K562 (cell line): ENCODE measurements around the gene C20orf96. TPM values are rescaled to one million over a fixed set of nuclear protein-coding genes. Genes with fewer than 3 reads are reported as not detected.

Experiments
- ATAC-seq: fragments of 200-7000 bp; cut with Tn5 transposase; 3 replicates; pipeline ENCODE4 v1.9.1; 2020; ENCODE audit warnings: moderate library complexity
- BruUV-seq: library from RNA; stranded (reverse); fragments of 400-500 nt; replicated peaks from 2 replicates; lab custom pipeline; 2021; lab: Mats Ljungman, UMichigan
- CTCF ChIA-PET: fragments of 300-600 bp; formaldehyde crosslinking; extraction: SDS; loops from one replicate; lab custom pipeline; 2021; ENCODE audit warnings: low intra/inter-chr PET ratio; lab: Yijun Ruan, JAX
- POLR2A ChIA-PET: fragments of 300-600, 350-650 bp; sonication (Branson Sonifier 250); formaldehyde crosslinking; extraction: SDS; loops from one replicate; lab custom pipeline; 2021; ENCODE audit warnings: antibody characterized with exemption, inconsistent platforms; lab: Yijun Ruan, JAX
- DNase-seq, 4 experiments: peaks; one replicate each; pipeline versions ENCODE4 v3.0.0 to v3.0.0-alpha.2; 2011 to 2018; ENCODE audit warnings: low spot score in 3 of 4, mixed read lengths in 3 of 4; ENCODE audit errors: extremely low read depth in 1 of 4
- FAIRE-seq: peaks from 2 replicates; lab custom pipeline; 2011; peaks lifted over from hg19 to GRCh38; lab: Jason Lieb, UNC
- H2AFZ ChIP-seq: 2 replicates; pipeline ENCODE4 v1.6.0; 2011; ENCODE audit warnings: low read depth, low read length, control low read depth, inconsistent platforms
- H3K27ac ChIP-seq: fragments of 200-600 bp; 3 replicates; pipeline ENCODE4 v1.8.0; 2011; ENCODE audit warnings: low read depth, mild to moderate bottlenecking, control low read depth, inconsistent platforms, low read length, moderate library complexity, mixed read lengths; ENCODE audit errors: extremely low read depth
- H3K27me3 ChIP-seq, 2 experiments: fragments of 300-600 bp in 1 of 2; 2 replicates in 1 of 2; 3 replicates in 1 of 2; pipeline versions ENCODE4 v1.6.0 to v1.8.0; 2011; ENCODE audit warnings: inconsistent platforms in 2 of 2, low read length in 2 of 2, mild to moderate bottlenecking in 1 of 2, mixed read lengths in 1 of 2, moderate library complexity in 1 of 2; ENCODE audit not compliant: control insufficient read depth in 2 of 2, insufficient read depth in 2 of 2
- H3K36me3 ChIP-seq: fragments of 300-600 bp; 3 replicates; pipeline ENCODE4 v1.8.0; 2011; ENCODE audit warnings: mild to moderate bottlenecking, low read length, inconsistent platforms; ENCODE audit not compliant: control insufficient read depth, insufficient read depth
- H3K4me1 ChIP-seq, 2 experiments: fragments of 200-600 bp in 1 of 2; replicated peaks in 1 of 2; 2 replicates in 1 of 2; 3 replicates in 1 of 2; pipeline versions ENCODE4 v1.5.1 to v1.8.0; 2011; ENCODE audit warnings: inconsistent platforms in 2 of 2, low read length in 2 of 2, mild to moderate bottlenecking in 1 of 2, mixed read lengths in 1 of 2, moderate library complexity in 1 of 2; ENCODE audit not compliant: control insufficient read depth in 2 of 2, insufficient read depth in 2 of 2
- H3K4me2 ChIP-seq: 2 replicates; pipeline ENCODE4 v1.6.1; 2011; ENCODE audit warnings: low read length, control low read depth, inconsistent platforms, mixed read lengths; ENCODE audit not compliant: insufficient read depth
- H3K4me3 ChIP-seq: fragments of 200-600 bp; sonication (generic), shearing (Covaris generic); 2 replicates; pipeline ENCODE4 v1.5.1; 2016; ENCODE audit warnings: control low read depth, inconsistent platforms
- H3K79me2 ChIP-seq: fragments of 200-600 bp; 3 replicates; pipeline ENCODE4 v1.8.0; 2011; ENCODE audit warnings: low read length, inconsistent platforms; ENCODE audit not compliant: control insufficient read depth, insufficient read depth
- H3K9ac ChIP-seq, 2 experiments: 2 replicates each; pipeline versions ENCODE4 v1.6.0 to v1.6.1; 2011; ENCODE audit warnings: low read depth in 2 of 2, low read length in 2 of 2, control low read depth in 1 of 2, inconsistent platforms in 1 of 2, mild to moderate bottlenecking in 1 of 2, mixed read lengths in 1 of 2; ENCODE audit not compliant: insufficient read depth in 1 of 2
- H3K9me1 ChIP-seq: one replicate; pipeline ENCODE4 v1.6.0; 2011; ENCODE audit warnings: inconsistent platforms, mild to moderate bottlenecking, low read length, moderate library complexity; ENCODE audit not compliant: control insufficient read depth, insufficient read depth
- H3K9me3 ChIP-seq: replicated peaks from 2 replicates; pipeline ENCODE4 v1.5.1; 2011; ENCODE audit warnings: low read depth, low read length, inconsistent platforms; ENCODE audit not compliant: control insufficient read depth, insufficient read depth
- H4K20me1 ChIP-seq: replicated peaks from 2 replicates; pipeline ENCODE4 v1.6.1; 2011; ENCODE audit warnings: low read length, inconsistent platforms, mixed read lengths; ENCODE audit not compliant: control insufficient read depth, insufficient read depth
- HOMEZ ChIP-seq: fragments of 250-450 bp; sonication (Bioruptor Pico); IDR thresholded peaks from 2 replicates; pipeline ENCODE4 v1.4.0; 2020; ENCODE audit warnings: mild to moderate bottlenecking, moderate library complexity
- MEIS2 ChIP-seq: fragments of 450-650 bp; IDR thresholded peaks from 2 replicates; pipeline ENCODE4 v1.6.1; 2014; ENCODE audit warnings: mild to moderate bottlenecking; ENCODE audit not compliant: partially characterized antibody
- PBX2 ChIP-seq, 2 experiments: IDR thresholded peaks in 1 of 2; conservative IDR thresholded peaks in 1 of 2; 2 replicates each; pipeline ENCODE4 v1.6.1; 2016; ENCODE audit warnings: low read depth in 2 of 2, mild to moderate bottlenecking in 1 of 2, missing compliant biosample characterization in 1 of 2, missing genetic modification characterization in 1 of 2, moderate library complexity in 1 of 2
- PKNOX1 ChIP-seq: fragments of 450-650 bp; IDR thresholded peaks from 2 replicates; pipeline ENCODE4 v1.6.1; 2016
- ZNF75A ChIP-seq: fragments of 450-650 bp; formaldehyde crosslinking; IDR thresholded peaks from 2 replicates; pipeline ENCODE4 v1.4.0; 2020; ENCODE audit warnings: mild to moderate bottlenecking
- WGBS: fragments of 100-300 bp; shearing (Covaris generic); methylation state at CpG from one replicate; pipeline ENCODE4 v1.1.6; 2016; ENCODE audit warnings: low coverage, mixed read lengths; ENCODE audit not compliant: insufficient coverage; ENCODE audit errors: missing lambda C conversion rate; 5-methylcytosine and 5-hydroxymethylcytosine counted together
- in situ Hi-C: fragments of 300-500 bp; cut with MboI; formaldehyde crosslinking; loops from 4 replicates; pipeline ENCODE4 v1.15.0; 2018; ENCODE audit warnings: inconsistent platforms, mixed read lengths
- intact Hi-C: fragments of 100-400 bp; cut with micrococcal nuclease; formaldehyde crosslinking; loops from 2 replicates; pipeline ENCODE4 v1.14.2; 2022
- polyA plus RNA-seq, 8 experiments: library from polyadenylated mRNA; depleted of rRNA in 4 of 8; stranded (reverse) in 5 of 8; unstranded in 3 of 8; fragments of >200 nt; fragmentation: Nextera tagmentation in 2 of 8; fragmentation: Illumina TruSeq in 1 of 8; extraction: Ambion mirVana in 2 of 8; extraction: Trizol in 1 of 8; gene quantifications; 2 replicates each; pipeline versions ENCODE4 v1.2.1 to v1.2.3, GENCODE V29; 2011 to 2014; ENCODE audit warnings: inconsistent platforms in 1 of 8, missing spikeins in 1 of 8
- total RNA-seq, 7 experiments: library from RNA; depleted of rRNA in 6 of 7; stranded (reverse); fragments of >200 nt in 6 of 7; fragmentation: Illumina TruSeq in 2 of 7; extraction: Trizol in 2 of 7; gene quantifications; 2 replicates each; pipeline versions ENCODE4 v1.2.1 to v1.2.3, GENCODE V29; 2011 to 2021; ENCODE audit warnings: low replicate concordance in 1 of 7

Gene C20orf96
- total and polyA plus RNA-seq, 9 of the 15 experiments (the other 6 are each of a cell fraction or from before 2014, with no cell fraction given) = 1.7 to 11.7 (median 4.2) TPM

GRCh38 chr20:257419-257818, 33.1 kb downstream of the C20orf96 start, which contains the start of gene DEFB132:
TSS of gene DEFB132 (plus strand) at chr20:257724. CDS start at chr20:257779, 55 bp downstream.
- 17% methylated on average over 5 of the region's 7 CpGs for WGBS
- BruUV-seq = no TSS peak
- H3K79me2 ChIP-seq = no peaks in the 10 kb centered on the region
- H3K36me3 ChIP-seq = no peaks in the 10 kb centered on the region
- FAIRE-seq (no peak), DNase-seq (no peak), ATAC-seq (peak; percentile 27)
- H3K4me2 ChIP-seq = no peak within 1 kb of the TSS
- CTCF ChIA-PET = no interaction called here
- H3K9me1 ChIP-seq = no peaks in the 10 kb centered on the region
- H3K9ac ChIP-seq = peak within 1 kb of the TSS in 1 of 2 experiments; percentile 3; a peak in 1 of 4 replicates
- H3K9me3 ChIP-seq = no peaks in the 10 kb centered on the region
- H2AFZ ChIP-seq = peak within 1 kb of the TSS; percentile 90
- intact Hi-C loops = no loop called here
- H3K4me3 ChIP-seq = no peak within 1 kb of the TSS
- in situ Hi-C loops = no loop called here
- TF ChIP-seq MEIS2 = peak; percentile 84
- TF ChIP-seq ZNF75A (CRISPR knock-in tag) = no peak
- no peak for TF ChIP-seq HOMEZ (CRISPR knock-in tag)
- TF ChIP-seq PBX2 (CRISPR knock-in tag; IDR thresholded peaks at IDR 0.05; ENCODE audit: low read depth) = no peak
- TF ChIP-seq PBX2 (tag; conservative IDR thresholded peaks at IDR 0.05; ENCODE audit: low read depth) = peak; percentile 70
- peak; percentile 60 for TF ChIP-seq PKNOX1
- H3K27ac ChIP-seq = peak within 1 kb of the TSS; percentile 32; the same call in 1 of the 3 replicates
- peaks cover 6 to 21% of the 10 kb centered on the region in 2 experiments; a peak in 4 of 5 replicates for H3K4me1 ChIP-seq
- POLR2A ChIA-PET = interaction anchor here (0.7 kb wide), 1 partner anchor 25 kb away, joined by 3 read pairs; no protein-coding TSS in a partner anchor
- H3K27me3 ChIP-seq = no peaks in the 10 kb centered on the region
- no peaks in the 10 kb centered on the region for H4K20me1 ChIP-seq
